Progenitor cell of endocrine pancreas (in vitro differentiated cells): ENCODE data around the gene PTGR3. TPM values are rescaled to one million over a fixed set of nuclear protein-coding genes. Genes with fewer than 3 reads are reported as not detected.

ENCODE experiments used
- DNase-seq: peaks from one replicate; pipeline ENCODE4 v3.0.0; 2021; ENCODE audit warnings: low spot score; ENCODE audit not compliant: unreplicated experiment
- H3K27ac Mint-ChIP-seq: 2 replicates; pipeline ENCODE4 v1.8.0; 2021; ENCODE audit warnings: mild to moderate bottlenecking, moderate library complexity, mixed read lengths
- H3K27me3 Mint-ChIP-seq: 2 replicates; pipeline ENCODE4 v1.8.0; 2021; ENCODE audit warnings: mixed read lengths
- H3K36me3 Mint-ChIP-seq: 2 replicates; pipeline ENCODE4 v1.8.0; 2022; ENCODE audit warnings: mixed read lengths; ENCODE audit not compliant: insufficient read depth
- H3K4me1 Mint-ChIP-seq: 2 replicates; pipeline ENCODE4 v1.8.0; 2021; ENCODE audit warnings: low read depth, mixed read lengths
- H3K4me3 Mint-ChIP-seq: 2 replicates; pipeline ENCODE4 v1.8.0; 2021; ENCODE audit warnings: low read depth, mild to moderate bottlenecking, moderate library complexity, mixed read lengths
- H3K9me3 Mint-ChIP-seq: 2 replicates; pipeline ENCODE4 v1.8.0; 2021; ENCODE audit warnings: low read depth, mixed read lengths
- CTCF ChIP-seq: fragments of 200-600 bp; sonication (generic); IDR thresholded peaks from one replicate; pipeline ENCODE4 v1.5.0; 2021; ENCODE audit warnings: antibody characterized with exemption, mild to moderate bottlenecking; ENCODE audit not compliant: unreplicated experiment
- total RNA-seq: library from RNA; stranded (reverse); gene quantifications from 2 replicates; pipeline ENCODE4 v1.2.1, GENCODE V29; 2021

The PTGR3 gene
- total RNA-seq, 1 donor from 2014 or later: 36.8 TPM

GRCh38 chr18:75172299-75173124 lies 36.4 kb downstream of the PTGR3 start:
- Mint-ChIP-seq H3K4me1 (no peaks in the 10 kb centered on the region), H3K27ac (no peak overlapping the region), H3K9me3 (no peaks in the 10 kb centered on the region), H3K27me3 (peaks cover 10% of the 10 kb centered on the region), H3K36me3 (no peaks in the 10 kb centered on the region), H3K4me3 (no peak overlapping the region)
- TF ChIP-seq CTCF: no peak
- no peak for DNase-seq

DNA sequence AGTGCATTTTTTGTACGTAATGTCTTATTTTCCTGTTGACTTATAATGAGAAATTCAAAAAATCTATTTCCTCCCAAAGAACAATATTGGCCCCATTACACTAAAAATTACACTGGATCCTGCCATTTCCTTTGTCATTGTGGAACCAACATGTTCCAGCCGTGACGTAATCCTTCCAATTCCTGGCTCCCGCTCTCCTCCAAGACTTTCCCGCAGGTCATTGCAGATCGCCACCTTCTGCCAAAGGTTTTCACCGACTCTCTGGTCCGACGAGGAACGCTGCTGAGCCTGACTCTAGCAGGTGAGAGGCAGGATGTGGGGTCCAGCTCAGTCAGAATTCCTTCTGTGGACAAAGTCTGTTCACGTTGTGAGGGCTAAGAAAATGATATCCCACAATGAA lies 38.0 kb downstream of the PTGR3 start:
- H3K4me1 Mint-ChIP-seq: no peaks in the 10 kb centered on the region
- H3K4me3 Mint-ChIP-seq: no peak overlapping the region
- peaks cover 10% of the 10 kb centered on the region for H3K27me3 Mint-ChIP-seq
- H3K9me3 Mint-ChIP-seq: no peaks in the 10 kb centered on the region
- TF ChIP-seq CTCF: no peak
- no peaks in the 10 kb centered on the region for H3K36me3 Mint-ChIP-seq
- no peak for DNase-seq
- H3K27ac Mint-ChIP-seq: no peak overlapping the region

- no peak for DNase-seq
- H3K9me3 Mint-ChIP-seq: no peaks in the 10 kb centered on the region
- peaks cover 10% of the 10 kb centered on the region for H3K27me3 Mint-ChIP-seq
- no peaks in the 10 kb centered on the region for H3K36me3 Mint-ChIP-seq
- H3K4me3 Mint-ChIP-seq: no peak overlapping the region
- no peak for TF ChIP-seq CTCF
- H3K27ac Mint-ChIP-seq: no peak overlapping the region
- H3K4me1 Mint-ChIP-seq: no peaks in the 10 kb centered on the region
These were observed 38.7 kb downstream of the PTGR3 start for GRCh38 chr18:75170022-75170789.

DNA sequence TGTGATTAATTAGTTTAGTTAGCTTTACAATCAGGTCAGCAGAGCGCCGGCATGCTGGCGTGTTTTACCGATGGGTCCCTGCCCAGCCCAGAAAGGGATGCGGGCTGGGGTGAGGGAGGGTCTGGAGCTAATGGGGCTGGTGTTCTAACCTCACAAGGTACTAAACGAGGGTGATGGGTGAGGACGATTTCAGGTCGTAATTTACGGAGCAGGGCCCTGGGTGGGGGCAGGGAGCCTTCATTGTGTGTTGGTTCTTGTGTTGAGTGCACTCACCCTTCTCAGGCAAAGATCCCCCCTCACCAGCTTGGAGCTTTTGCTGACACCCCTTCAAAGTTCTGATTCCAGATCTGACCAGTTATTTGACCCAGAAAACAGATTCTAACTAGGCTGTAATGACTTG lies 39.5 kb downstream of the PTGR3 start:
- H3K27ac Mint-ChIP-seq: no peak overlapping the region
- no peak overlapping the region for H3K4me3 Mint-ChIP-seq
- no peak for DNase-seq
- H3K27me3 Mint-ChIP-seq: peaks cover 10% of the 10 kb centered on the region
- H3K36me3 Mint-ChIP-seq: no peaks in the 10 kb centered on the region
- H3K4me1 Mint-ChIP-seq: no peaks in the 10 kb centered on the region
- no peaks in the 10 kb centered on the region for H3K9me3 Mint-ChIP-seq
- no peak for TF ChIP-seq CTCF

DNA sequence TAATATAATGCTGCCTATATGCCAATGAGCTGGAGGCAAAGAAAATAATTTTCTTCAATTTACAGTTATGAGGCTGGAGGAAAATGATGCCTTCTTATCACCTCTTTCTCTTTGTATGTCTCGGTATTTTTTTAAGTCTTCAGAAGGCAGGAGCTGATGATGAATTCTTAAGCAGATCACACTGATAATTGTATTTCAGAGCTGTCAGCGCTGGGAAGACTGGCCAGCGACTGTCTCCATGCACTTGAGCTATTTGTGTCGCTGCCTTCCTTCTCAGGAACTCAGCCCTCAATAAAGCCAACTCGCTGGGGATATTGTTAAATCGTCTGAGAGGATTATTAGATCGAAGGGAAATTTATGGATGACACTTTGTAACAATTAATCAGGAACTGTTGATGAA lies 40.3 kb downstream of the PTGR3 start:
- Mint-ChIP-seq H3K9me3 (no peaks in the 10 kb centered on the region), H3K27me3 (peaks cover 10% of the 10 kb centered on the region), H3K36me3 (no peaks in the 10 kb centered on the region), H3K4me1 (no peaks in the 10 kb centered on the region), H3K27ac (no peak overlapping the region), H3K4me3 (no peak overlapping the region)
- no peak for TF ChIP-seq CTCF
- no peak for DNase-seq
